Sigmoid colon (tissue), 7 donors: ENCODE measurements around the gene IL27RA. TPM values are rescaled to one million over a fixed set of nuclear protein-coding genes. Genes with fewer than 3 reads are reported as not detected.
A peak's percentile ranks its signal among the peaks of the same experiment; 100 is the strongest.

ENCODE experiments used
- DNase-seq: peaks from one replicate; pipeline ENCODE4 v3.0.0-alpha.2; 2019
- H3K27ac ChIP-seq, 4 donors: fragments of 200-600 bp; sonication (generic); one replicate each; pipeline ENCODE4 v1.5.1; 2016 to 2019; ENCODE audit warnings: mild to moderate bottlenecking in 1 of 4
- H3K27me3 ChIP-seq, 3 donors: fragments of 200-600 bp; sonication (generic); one replicate each; pipeline ENCODE4 v1.5.1; 2019; ENCODE audit warnings: mild to moderate bottlenecking in 1 of 3
- H3K36me3 ChIP-seq, 4 donors: fragments of 200-600 bp; sonication (generic); one replicate each; pipeline ENCODE4 v1.5.1; 2016 to 2019
- H3K4me1 ChIP-seq, 4 donors: fragments of 200-600 bp; sonication (generic); one replicate each; pipeline ENCODE4 v1.5.1; 2017 to 2019
- H3K4me3 ChIP-seq, 4 donors: fragments of 200-600 bp; sonication (generic); one replicate each; pipeline ENCODE4 v1.5.1; 2017 to 2019; ENCODE audit warnings: mild to moderate bottlenecking in 2 of 4, moderate library complexity in 1 of 4
- H3K9me3 ChIP-seq, 4 donors: fragments of 200-600 bp in 3 of 4; sonication (generic) in 3 of 4; one replicate each; pipeline versions ENCODE4 v1.5.1 to v1.6.1; 2013 to 2019
- EP300 ChIP-seq, 4 donors: sonication (generic); formaldehyde crosslinking; IDR thresholded peaks; one replicate each; pipeline ENCODE4 v1.6.1; 2017; ENCODE audit warnings: antibody characterized with exemption in 4 of 4
- POLR2A ChIP-seq, 2 donors: fragments of 450-650 bp; IDR thresholded peaks; one replicate each; pipeline ENCODE4 v1.6.1; 2016; ENCODE audit warnings: antibody characterized with exemption in 2 of 2, mild to moderate bottlenecking in 2 of 2, moderate library complexity in 2 of 2
- POLR2AphosphoS5 ChIP-seq, 4 donors: sonication (generic); formaldehyde crosslinking; IDR thresholded peaks; one replicate each; pipeline ENCODE4 v1.6.1; 2017; ENCODE audit warnings: antibody characterized with exemption in 4 of 4
- WGBS, 2 donors: extraction: QIAGEN DNeasy Blood & Tissue Kit; methylation state at CpG; one replicate each; pipeline ENCODE4 v1.1.7; 2013; 5-methylcytosine and 5-hydroxymethylcytosine counted together
- intact Hi-C: fragments of 100-400 bp; cut with DNase I; formaldehyde crosslinking; loops from one replicate; pipeline ENCODE4 v1.15.1; 2023
- polyA plus RNA-seq, 3 donors: library from polyadenylated mRNA; stranded (reverse); fragments of 200-250 nt; gene quantifications; one replicate each; pipeline ENCODE4 v1.2.3, GENCODE V29; 2013
- total RNA-seq, 4 donors: library from RNA; depleted of rRNA; stranded (reverse); fragments of >200 nt; gene quantifications; one replicate each; pipeline ENCODE4 v1.1.0, GENCODE V29; 2016
- TF ChIP-seq, protein P1 (sequence below), 4 experiments: fragments of 450-650 bp in 3 of 4; fragments of 200-600 bp in 1 of 4; IDR thresholded peaks; one replicate each; pipeline ENCODE4 v1.5.1; 2016 to 2019; ENCODE audit warnings: antibody characterized with exemption in 4 of 4, mild to moderate bottlenecking in 3 of 4, moderate library complexity in 2 of 4
- donor health status: healthy with polysubstance abuse.
- donor health status: Bipolar disorder and iron deficiency.
- donor health status: healthy.

Gene IL27RA
- total and polyA plus RNA-seq, 7 donors: 0.60 to 10.3 (median 1.5) TPM

GRCh38 chr19:14070268-14071050 lies 38.9 kb downstream of the IL27RA start:
- H3K9me3 ChIP-seq: no peaks in the 10 kb centered on the region
- H3K4me1 ChIP-seq: peaks cover 0 to 36% (median 34%) of the 10 kb centered on the region in 4 donors
- no peak for DNase-seq
- no peak overlapping the region for H3K27ac ChIP-seq
- intact Hi-C loops: no loop called here
- WGBS, 2 donors: 96% methylated on average over 43 of the region's 43 CpGs
- H3K27me3 ChIP-seq: no peaks in the 10 kb centered on the region
- TF ChIP-seq, protein P1, sequence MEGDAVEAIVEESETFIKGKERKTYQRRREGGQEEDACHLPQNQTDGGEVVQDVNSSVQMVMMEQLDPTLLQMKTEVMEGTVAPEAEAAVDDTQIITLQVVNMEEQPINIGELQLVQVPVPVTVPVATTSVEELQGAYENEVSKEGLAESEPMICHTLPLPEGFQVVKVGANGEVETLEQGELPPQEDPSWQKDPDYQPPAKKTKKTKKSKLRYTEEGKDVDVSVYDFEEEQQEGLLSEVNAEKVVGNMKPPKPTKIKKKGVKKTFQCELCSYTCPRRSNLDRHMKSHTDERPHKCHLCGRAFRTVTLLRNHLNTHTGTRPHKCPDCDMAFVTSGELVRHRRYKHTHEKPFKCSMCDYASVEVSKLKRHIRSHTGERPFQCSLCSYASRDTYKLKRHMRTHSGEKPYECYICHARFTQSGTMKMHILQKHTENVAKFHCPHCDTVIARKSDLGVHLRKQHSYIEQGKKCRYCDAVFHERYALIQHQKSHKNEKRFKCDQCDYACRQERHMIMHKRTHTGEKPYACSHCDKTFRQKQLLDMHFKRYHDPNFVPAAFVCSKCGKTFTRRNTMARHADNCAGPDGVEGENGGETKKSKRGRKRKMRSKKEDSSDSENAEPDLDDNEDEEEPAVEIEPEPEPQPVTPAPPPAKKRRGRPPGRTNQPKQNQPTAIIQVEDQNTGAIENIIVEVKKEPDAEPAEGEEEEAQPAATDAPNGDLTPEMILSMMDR (IDR thresholded peaks at IDR 0.05): no peak
- TF ChIP-seq POLR2A (IDR thresholded peaks at IDR 0.05): no peak
- no peak for TF ChIP-seq POLR2AphosphoS5 (IDR thresholded peaks at IDR 0.05)
- no peak for TF ChIP-seq EP300 (IDR thresholded peaks at IDR 0.05)
- no peaks in the 10 kb centered on the region for H3K36me3 ChIP-seq
- no peak overlapping the region for H3K4me3 ChIP-seq

GRCh38 chr19:14072535-14073260 lies 41.1 kb downstream of the IL27RA start, which contains the start of gene MISP3:
MISP3 (plus strand) TSS chr19:14072786; CDS start chr19:14073310, 524 bp downstream.
- DNase-seq: peak; percentile 75
- 1% methylated on average over 51 of the region's 51 CpGs for WGBS, 2 donors
- intact Hi-C loops: loop anchor here (1.0 to 2.0 kb wide), 3 partner anchors 40 to 192 kb away; partner anchors contain the start of gene RFX1

GRCh38 chr19:14073261-14073924 lies 41.8 kb downstream of the IL27RA start:
- Histone ChIP-seq H3K27me3 (no peaks in the 10 kb centered on the region), H3K4me1 (peaks cover 0 to 41% (median 38%) of the 10 kb centered on the region in 4 donors), H3K36me3 (no peaks in the 10 kb centered on the region), H3K4me3 (peak overlapping the region; percentile 42 to 77 (median 62)), H3K27ac (peak overlapping the region; percentile 87 to 93 (median 91)), H3K9me3 (no peaks in the 10 kb centered on the region)
- intact Hi-C loops: loop anchor here (1.0 to 2.0 kb wide), 3 partner anchors 39 to 193 kb away; partner anchors contain the start of gene RFX1
- TF ChIP-seq POLR2A (IDR thresholded peaks at IDR 0.05): no peak
- peak; percentile 28 to 78 (median 54) for TF ChIP-seq POLR2AphosphoS5 (IDR thresholded peaks at IDR 0.05)
- no peak for TF ChIP-seq EP300 (IDR thresholded peaks at IDR 0.05)
- TF ChIP-seq, protein P1 (IDR thresholded peaks at IDR 0.05): peak in 1 of 4 experiments; percentile 41
- peak; percentile 82 for DNase-seq
- 0 to 1% methylated on average over 106 of the region's 106 CpGs for WGBS, 2 donors

More at GRCh38 chr19:14072535-14073260, 41.1 kb downstream of the IL27RA start, which contains the start of gene MISP3:
- H3K27ac ChIP-seq: peak within 1 kb of the TSS; percentile 87 to 93 (median 91)
- no peaks in the 10 kb centered on the region for H3K27me3 ChIP-seq
- no peaks in the 10 kb centered on the region for H3K36me3 ChIP-seq
- H3K4me1 ChIP-seq: peaks cover 0 to 41% (median 38%) of the 10 kb centered on the region in 4 donors
- H3K9me3 ChIP-seq: no peaks in the 10 kb centered on the region
- TF ChIP-seq EP300 (IDR thresholded peaks at IDR 0.05) (no peak), POLR2AphosphoS5 (IDR thresholded peaks at IDR 0.05) (no peak), POLR2A (IDR thresholded peaks at IDR 0.05) (peak in 1 of 2 donors; percentile 34)
- TF ChIP-seq, protein P1 (IDR thresholded peaks at IDR 0.05): no peak
- H3K4me3 ChIP-seq: peak within 1 kb of the TSS; percentile 42 to 77 (median 62)
